ENCODE data around the gene ZNF536.
"Not testable (repeated sequence)": the region's sequence is repeated elsewhere in the genome, so short reads cannot be mapped to it uniquely, and the experiment has no call there.

ZNF536 gene

GRCh38 chr19:30341611-30342201 lies 30.5 kb upstream of the ZNF536 start:
- DNase-seq: no peak

- no peak for DNase-seq
Observed at GRCh38 chr19:30342901-30343300, 29.3 kb upstream of the ZNF536 start.

- no peak for DNase-seq
Observed at GRCh38 chr19:30344446-30345425, 27.4 kb upstream of the ZNF536 start.

GRCh38 chr19:30345686-30346085 lies 26.5 kb upstream of the ZNF536 start:
- DNase-seq: no peak

GRCh38 chr19:30346468-30346867 lies 25.7 kb upstream of the ZNF536 start:
- DNase-seq: not testable (repeated sequence)

- no peak for DNase-seq
Observed at GRCh38 chr19:30349131-30349730, 23.0 kb upstream of the ZNF536 start.

- no peak for DNase-seq
Observed at GRCh38 chr19:30350692-30351663, 21.2 kb upstream of the ZNF536 start.

- no peak for DNase-seq
Observed at GRCh38 chr19:30351774-30352173, 20.4 kb upstream of the ZNF536 start.

- DNase-seq: no peak
Observed at GRCh38 chr19:30353394-30353945, 18.7 kb upstream of the ZNF536 start.

GRCh38 chr19:30355586-30355985 lies 16.6 kb upstream of the ZNF536 start:
- no peak for DNase-seq

GRCh38 chr19:30356951-30357579 lies 15.1 kb upstream of the ZNF536 start:
- no peak for DNase-seq

GRCh38 chr19:30357580-30357954 lies 14.6 kb upstream of the ZNF536 start:
- DNase-seq: no peak

- no peak for DNase-seq
Observed at GRCh38 chr19:30358319-30358718, 13.9 kb upstream of the ZNF536 start.

GRCh38 chr19:30358821-30359580 lies 13.2 kb upstream of the ZNF536 start:
- no peak for DNase-seq

- DNase-seq: no peak
Observed at GRCh38 chr19:30359936-30360335, 12.2 kb upstream of the ZNF536 start.

GRCh38 chr19:30360376-30361106 lies 11.6 kb upstream of the ZNF536 start:
- DNase-seq: no peak

- DNase-seq: no peak
Observed at GRCh38 chr19:30361107-30361447, 11.1 kb upstream of the ZNF536 start.

GRCh38 chr19:30361721-30362120 lies 10.5 kb upstream of the ZNF536 start:
- no peak for DNase-seq

- no peak for DNase-seq
Observed at GRCh38 chr19:30362156-30362754, 9.9 kb upstream of the ZNF536 start.

- DNase-seq: no peak
Observed at GRCh38 chr19:30363073-30363472, 9.1 kb upstream of the ZNF536 start.

Data from SHP77 (cell line).